HepG2 (cell line): ENCODE results near the gene NBPF1. TPM values are rescaled to one million over a fixed set of nuclear protein-coding genes. Genes with fewer than 3 reads are reported as not detected.

Experiments
- ATAD3A ChIP-seq: sonication (generic); formaldehyde crosslinking; IDR thresholded peaks from 2 replicates; pipeline ENCODE4 v1.4.0; 2020; ENCODE audit warnings: missing genetic modification reagents
- DMAP1 ChIP-seq: IDR thresholded peaks from 2 replicates; pipeline ENCODE4 v1.6.1; 2016
- DNMT3B ChIP-seq: conservative IDR thresholded peaks from 2 replicates; pipeline ENCODE4 v1.6.1; 2016; ENCODE audit warnings: missing biosample characterization, control low read depth
- ERF ChIP-seq: IDR thresholded peaks from 2 replicates; pipeline ENCODE4 v1.6.1; 2018; ENCODE audit warnings: missing biosample characterization, missing genetic modification reagents
- FOXC1 ChIP-seq: sonication (generic); formaldehyde crosslinking; IDR thresholded peaks from 2 replicates; pipeline ENCODE4 v1.8.0; 2022; ENCODE audit warnings: mild to moderate bottlenecking, missing genetic modification reagents, borderline replicate concordance
- HIVEP1 ChIP-seq: sonication (generic); formaldehyde crosslinking; IDR thresholded peaks from 2 replicates; pipeline ENCODE4 v1.4.0; 2020; ENCODE audit warnings: mild to moderate bottlenecking, missing genetic modification reagents
- POGZ ChIP-seq: sonication (generic); formaldehyde crosslinking; IDR thresholded peaks from 2 replicates; pipeline ENCODE4 v1.4.0; 2020; ENCODE audit warnings: mild to moderate bottlenecking, missing genetic modification reagents
- SMYD3 ChIP-seq: sonication (generic); formaldehyde crosslinking; IDR thresholded peaks from 2 replicates; pipeline ENCODE4 v1.8.1; 2023; ENCODE audit warnings: mild to moderate bottlenecking, missing genetic modification reagents
- ZNF10 ChIP-seq: sonication (generic); formaldehyde crosslinking; IDR thresholded peaks from 2 replicates; pipeline ENCODE4 v1.4.0; 2020; ENCODE audit warnings: mild to moderate bottlenecking, low read depth, missing genetic modification reagents, borderline replicate concordance
- ZNF280D ChIP-seq: sonication (generic); formaldehyde crosslinking; IDR thresholded peaks from 2 replicates; pipeline ENCODE4 v1.5.1; 2020; ENCODE audit warnings: mild to moderate bottlenecking, missing genetic modification reagents
- ZNF292 ChIP-seq: sonication (generic); formaldehyde crosslinking; IDR thresholded peaks from 2 replicates; pipeline ENCODE4 v1.8.1; 2022; ENCODE audit warnings: mild to moderate bottlenecking, low read depth, missing genetic modification reagents, borderline replicate concordance
- ZNF609 ChIP-seq: sonication (generic); formaldehyde crosslinking; IDR thresholded peaks from 2 replicates; pipeline ENCODE4 v1.4.0; 2020; ENCODE audit warnings: mild to moderate bottlenecking, missing genetic modification reagents, borderline replicate concordance
- ZNF639 ChIP-seq: conservative IDR thresholded peaks from 2 replicates; pipeline ENCODE4 v1.6.1; 2018; ENCODE audit warnings: missing genetic modification reagents
- ZNF772 ChIP-seq: sonication (generic); formaldehyde crosslinking; IDR thresholded peaks from 2 replicates; pipeline ENCODE4 v1.5.0; 2020; ENCODE audit warnings: mild to moderate bottlenecking, missing genetic modification reagents
- ZNF83 ChIP-seq: sonication (generic); formaldehyde crosslinking; IDR thresholded peaks from 2 replicates; pipeline ENCODE4 v1.4.0; 2020; ENCODE audit warnings: missing genetic modification reagents, mild to moderate bottlenecking, borderline replicate concordance
- polyA plus RNA-seq, 8 experiments: library from polyadenylated mRNA; depleted of rRNA in 3 of 8; stranded (reverse) in 7 of 8; unstranded in 1 of 8; fragments of >200 nt; fragmentation: Illumina TruSeq in 4 of 8; extraction: Trizol in 4 of 8; gene quantifications; 2 replicates each; pipeline versions ENCODE4 v1.2.1 to v1.2.3, GENCODE V29; 2011 to 2016; ENCODE audit warnings: low read depth in 4 of 8, missing spikeins in 1 of 8, mixed read lengths in 1 of 8; ENCODE audit not compliant: insufficient read depth in 1 of 8
- total RNA-seq, 5 experiments: library from RNA; depleted of rRNA; stranded (reverse); fragments of >200 nt; fragmentation: Illumina TruSeq; extraction: Trizol; gene quantifications; 2 replicates each; pipeline ENCODE4 v1.2.3, GENCODE V29; 2016; ENCODE audit warnings: low read depth in 1 of 5
- TF ChIP-seq, protein P1 (sequence below): sonication (generic); formaldehyde crosslinking; IDR thresholded peaks from 2 replicates; pipeline ENCODE4 v1.5.1; 2020; ENCODE audit warnings: missing genetic modification reagents, mild to moderate bottlenecking, borderline replicate concordance

Gene NBPF1
- total and polyA plus RNA-seq, 2 of the 13 experiments (the other 11 are each of a cell fraction or from before 2014, with no cell fraction given) = 30.3 to 35.6 TPM

DNA sequence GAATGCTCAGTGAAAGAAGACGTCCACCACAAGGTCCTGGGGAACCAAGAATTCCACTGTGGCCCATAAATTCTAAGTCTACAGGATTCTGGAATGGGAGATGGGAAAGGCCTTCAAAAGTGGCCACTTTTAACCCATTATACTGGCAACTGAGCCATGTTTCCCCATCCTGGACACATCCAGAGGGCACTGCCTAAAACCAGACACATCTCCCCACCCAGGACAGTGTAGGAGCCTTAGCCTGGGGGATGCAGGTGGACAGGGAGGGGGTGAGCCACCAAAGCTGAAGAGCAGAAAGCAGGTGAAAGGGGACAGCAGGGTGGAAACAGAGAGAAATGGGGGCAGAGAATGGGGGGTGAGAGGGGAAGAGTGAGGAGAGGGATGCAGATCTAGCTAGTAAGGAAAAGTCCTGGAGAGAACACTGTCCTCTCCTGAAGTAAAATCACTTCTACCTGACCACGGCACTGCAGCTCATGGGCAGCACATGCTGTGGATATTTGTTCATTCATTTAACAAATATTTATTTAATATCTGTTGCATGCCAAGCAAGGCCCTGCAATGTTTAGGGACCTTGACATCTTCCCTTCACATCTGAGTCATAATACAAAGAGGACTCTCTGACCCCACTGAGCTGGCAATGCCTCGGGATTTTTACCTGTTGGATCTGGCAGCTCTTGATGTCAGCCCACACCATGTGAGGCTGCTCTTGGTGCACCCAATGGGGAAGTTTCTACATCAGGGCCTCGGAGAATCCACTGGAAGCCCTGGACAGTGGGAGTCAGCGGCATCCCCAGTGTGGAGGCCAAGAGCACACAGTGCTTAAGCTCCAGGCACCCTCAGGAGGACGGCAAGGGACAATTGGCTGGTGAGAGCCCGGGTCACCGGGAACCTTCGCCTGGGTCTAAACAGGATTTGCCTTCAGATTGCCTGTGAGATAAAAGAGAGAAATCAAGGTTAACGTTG lies 5.2 kb downstream of the NBPF1 start (continued):
- TF ChIP-seq POGZ (CRISPR knock-in tag) (0 out of 2 replicates have a peak, but pooled peaks have one; percentile 54), HIVEP1 (CRISPR knock-in tag) (peak; percentile 85), ZNF772 (CRISPR knock-in tag) (peak; percentile 69; the same call in 1 of the 2 replicates), FOXC1 (CRISPR knock-in tag) (peak; percentile 79), DNMT3B (peak; percentile 66; the same call in 1 of the 2 replicates), ZNF280D (CRISPR knock-in tag) (peak; percentile 88), ZNF609 (peak; percentile 66; the same call in 1 of the 2 replicates), ZNF639 (CRISPR knock-in tag) (peak; percentile 73; the same call in 1 of the 2 replicates), ZNF292 (CRISPR knock-in tag) (peak; percentile 36; the same call in 1 of the 2 replicates), DMAP1 (peak; percentile 53; the same call in 1 of the 2 replicates), ZNF83 (CRISPR knock-in tag) (peak; percentile 69; the same call in 1 of the 2 replicates), ZNF10 (CRISPR knock-in tag) (0 out of 2 replicates have a peak, but pooled peaks have one; percentile 81), ERF (CRISPR knock-in tag) (peak; percentile 97), ATAD3A (CRISPR knock-in tag) (peak; percentile 78; the same call in 1 of the 2 replicates), SMYD3 (CRISPR knock-in tag) (peak; percentile 28; the same call in 1 of the 2 replicates)
- TF ChIP-seq, protein P1, sequence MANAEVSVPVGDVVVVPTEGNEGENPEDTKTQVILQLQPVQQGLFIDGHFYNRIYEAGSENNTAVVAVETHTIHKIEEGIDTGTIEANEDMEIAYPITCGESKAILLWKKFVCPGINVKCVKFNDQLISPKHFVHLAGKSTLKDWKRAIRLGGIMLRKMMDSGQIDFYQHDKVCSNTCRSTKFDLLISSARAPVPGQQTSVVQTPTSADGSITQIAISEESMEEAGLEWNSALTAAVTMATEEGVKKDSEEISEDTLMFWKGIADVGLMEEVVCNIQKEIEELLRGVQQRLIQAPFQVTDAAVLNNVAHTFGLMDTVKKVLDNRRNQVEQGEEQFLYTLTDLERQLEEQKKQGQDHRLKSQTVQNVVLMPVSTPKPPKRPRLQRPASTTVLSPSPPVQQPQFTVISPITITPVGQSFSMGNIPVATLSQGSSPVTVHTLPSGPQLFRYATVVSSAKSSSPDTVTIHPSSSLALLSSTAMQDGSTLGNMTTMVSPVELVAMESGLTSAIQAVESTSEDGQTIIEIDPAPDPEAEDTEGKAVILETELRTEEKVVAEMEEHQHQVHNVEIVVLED (CRISPR knock-in tag) = peak; percentile 44; the same call in 1 of the 2 replicates
